Stimulated activated CD8-positive, alpha-beta memory T cell treated with anti-CD3 and anti-CD28 coated beads, Interleukin-12 subunit alpha, Interleukin-12 subunit beta, amount 100 ng/mL, for 1 hour (primary cell): ENCODE results near the gene VPS50.
"Not testable (repeated sequence)": the region's sequence is repeated elsewhere in the genome, so short reads cannot be mapped to it uniquely, and the experiment has no call there.

Experiments used
- DNase-seq: peaks from one replicate; pipeline ENCODE4 v3.0.0-alpha.2; 2020; ENCODE audit warnings: low read depth

Gene VPS50

GRCh38 chr7:93242106-93242505 lies 9.9 kb downstream of the VPS50 start:
- DNase-seq = no peak

GRCh38 chr7:93245525-93246432 lies 13.6 kb downstream of the VPS50 start:
- no peak for DNase-seq

- DNase-seq = no peak
Measured at GRCh38 chr7:93249491-93250148, 17.5 kb downstream of the VPS50 start.

DNA sequence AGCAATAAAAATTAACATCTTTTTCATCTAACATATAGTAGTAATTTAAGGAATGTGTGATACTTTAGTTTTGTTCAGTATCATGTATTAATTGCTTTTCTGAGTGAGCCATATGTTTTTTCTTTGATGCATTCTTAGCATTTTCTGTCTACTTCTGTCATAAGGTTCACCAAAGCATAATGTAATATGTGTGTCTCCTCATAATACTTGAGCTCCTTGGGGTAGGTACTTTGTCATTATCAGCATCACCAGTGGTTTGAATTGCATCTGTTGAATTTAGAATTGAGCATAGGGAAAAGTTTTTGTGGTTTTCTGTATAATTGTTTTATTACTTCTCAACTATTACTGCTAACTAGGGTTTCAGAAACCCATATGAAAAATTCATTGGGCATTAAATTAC lies 26.5 kb downstream of the VPS50 start:
- DNase-seq = no peak

- DNase-seq = no peak
Measured at GRCh38 chr7:93262535-93262934, 30.4 kb downstream of the VPS50 start.

DNA sequence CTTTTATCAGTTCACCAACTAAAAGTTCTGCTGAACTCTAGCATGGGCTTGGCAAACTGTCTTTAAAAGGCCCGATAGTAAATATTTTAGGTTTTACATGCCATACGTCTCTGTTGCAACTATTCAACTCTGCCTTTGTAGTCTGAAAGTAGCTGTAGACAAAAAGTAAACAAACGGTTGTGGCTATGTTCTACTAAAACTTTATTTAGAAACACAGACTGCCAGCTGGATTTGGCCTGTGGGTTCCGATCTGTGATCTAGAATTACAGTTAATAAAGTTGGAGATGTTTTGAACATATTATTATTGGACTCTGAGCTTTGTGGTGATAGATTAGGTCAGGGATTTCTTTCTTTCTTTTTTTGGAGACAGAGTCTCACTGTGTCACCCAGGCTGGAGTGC lies 33.1 kb downstream of the VPS50 start:
- no peak for DNase-seq

DNA sequence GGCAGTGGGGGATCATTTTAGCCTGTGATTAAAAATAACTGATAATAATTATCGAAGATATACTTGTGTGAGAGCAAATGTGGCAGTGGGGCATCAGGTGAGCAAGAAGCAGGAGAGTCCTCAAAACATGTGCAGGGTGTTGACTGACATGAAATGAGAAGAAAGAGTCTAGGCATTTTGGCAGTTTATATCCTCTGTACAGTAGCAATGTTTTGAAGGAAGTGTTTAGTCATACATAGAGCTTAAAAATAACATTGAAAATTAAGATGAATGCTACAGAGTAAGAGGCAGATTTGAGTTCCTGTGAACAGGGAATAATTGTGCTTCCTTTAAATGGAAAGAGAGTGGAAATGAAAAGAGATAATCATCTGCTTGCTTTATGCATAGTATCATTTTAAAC lies 47.4 kb downstream of the VPS50 start:
- DNase-seq = no peak

- DNase-seq = no peak
Measured at GRCh38 chr7:93284908-93285307, 52.7 kb downstream of the VPS50 start.

- DNase-seq = no peak
Measured at GRCh38 chr7:93293229-93293628, 61.1 kb downstream of the VPS50 start.

GRCh38 chr7:93298206-93298605 lies 66.0 kb downstream of the VPS50 start:
- DNase-seq = no peak

DNA sequence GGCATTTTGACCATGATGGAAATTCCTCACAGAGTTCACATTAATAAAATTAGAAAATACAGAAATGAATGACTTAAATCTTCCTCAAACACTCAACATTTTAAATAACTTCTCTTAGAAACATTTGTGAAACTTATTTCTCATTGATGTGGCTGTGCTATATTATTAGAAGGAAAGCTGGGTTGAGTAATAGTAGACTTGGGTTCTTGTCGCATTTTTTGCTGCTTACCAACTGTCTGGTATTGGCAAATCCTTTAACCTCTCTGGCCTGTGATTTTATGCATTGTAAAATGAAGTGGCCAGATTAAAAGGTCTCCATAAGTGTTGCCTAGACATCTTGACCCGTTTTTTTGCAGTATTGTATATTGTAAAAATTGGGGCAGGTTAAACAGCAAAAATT lies 66.5 kb downstream of the VPS50 start:
- no peak for DNase-seq

- DNase-seq = no peak
Measured at GRCh38 chr7:93301736-93302135, 69.6 kb downstream of the VPS50 start.

DNA sequence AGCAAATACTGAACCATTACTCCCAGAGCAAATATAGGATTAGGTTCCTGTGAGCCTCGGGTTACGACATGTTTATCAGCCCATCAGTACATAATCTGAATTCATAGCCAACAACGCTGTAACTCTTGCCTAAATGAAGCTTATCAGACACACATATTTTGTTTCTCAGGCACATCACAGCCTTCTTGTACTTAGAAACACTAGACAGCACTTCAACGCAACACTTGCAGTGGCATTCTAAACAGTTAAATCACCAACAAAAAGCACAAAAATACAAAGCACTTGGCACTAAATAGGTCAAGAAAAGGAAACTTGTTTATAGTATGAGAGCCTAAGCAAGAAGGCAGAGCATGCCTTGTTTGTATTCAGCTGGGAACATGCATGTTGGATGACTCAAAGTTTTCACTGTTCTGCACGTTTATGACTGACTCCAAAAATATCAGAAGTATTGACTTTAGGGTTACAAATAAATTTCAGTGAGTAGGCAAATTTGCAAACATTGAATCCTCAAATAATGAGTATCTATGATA lies 75.0 kb downstream of the VPS50 start:
- no peak for DNase-seq

- no peak for DNase-seq
Measured at GRCh38 chr7:93307943-93308342, 75.8 kb downstream of the VPS50 start.

- no peak for DNase-seq
Measured at GRCh38 chr7:93310346-93310745, 78.2 kb downstream of the VPS50 start.

DNA sequence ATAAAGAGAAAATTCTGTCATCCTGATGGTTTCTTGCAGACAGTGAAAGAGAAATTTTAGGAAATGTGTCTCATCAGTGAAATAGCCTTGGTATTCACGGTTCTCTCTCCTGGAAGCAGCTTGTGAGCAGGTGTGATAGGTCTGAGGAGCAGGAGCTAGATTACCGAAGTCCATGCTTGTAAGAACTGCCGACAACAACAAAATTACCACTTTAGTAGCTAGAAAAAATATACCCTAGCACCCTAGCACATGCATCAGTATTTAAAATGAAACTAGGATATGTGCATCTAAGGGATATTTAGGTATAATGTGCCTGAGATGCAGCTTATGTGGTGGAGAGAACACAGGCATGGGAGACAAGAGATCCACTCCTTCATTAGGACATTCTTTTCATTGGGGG lies 82.3 kb downstream of the VPS50 start:
- no peak for DNase-seq

- no peak for DNase-seq
Measured at GRCh38 chr7:93315896-93316295, 83.7 kb downstream of the VPS50 start.

DNA sequence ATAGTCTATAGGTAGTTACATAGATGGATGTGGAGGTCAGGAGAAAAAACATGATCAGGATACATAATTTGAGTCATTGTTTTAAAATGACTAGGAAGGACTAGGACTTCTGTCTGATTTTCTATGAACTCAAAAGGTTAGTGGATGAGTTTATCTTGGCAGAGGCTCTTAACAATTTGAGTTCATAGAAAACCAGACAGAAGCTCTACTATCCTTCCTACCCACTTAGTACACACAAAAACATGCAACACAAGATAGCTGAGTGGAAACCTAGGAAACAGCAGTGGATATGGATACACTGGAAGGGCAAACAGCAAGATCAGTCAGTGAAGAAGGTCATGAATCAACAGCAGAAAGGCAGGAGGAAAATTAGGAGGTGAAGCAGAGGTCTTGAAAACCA lies 84.6 kb downstream of the VPS50 start:
- DNase-seq = no peak

- no peak for DNase-seq
Measured at GRCh38 chr7:93320887-93321286, 88.7 kb downstream of the VPS50 start.

DNA sequence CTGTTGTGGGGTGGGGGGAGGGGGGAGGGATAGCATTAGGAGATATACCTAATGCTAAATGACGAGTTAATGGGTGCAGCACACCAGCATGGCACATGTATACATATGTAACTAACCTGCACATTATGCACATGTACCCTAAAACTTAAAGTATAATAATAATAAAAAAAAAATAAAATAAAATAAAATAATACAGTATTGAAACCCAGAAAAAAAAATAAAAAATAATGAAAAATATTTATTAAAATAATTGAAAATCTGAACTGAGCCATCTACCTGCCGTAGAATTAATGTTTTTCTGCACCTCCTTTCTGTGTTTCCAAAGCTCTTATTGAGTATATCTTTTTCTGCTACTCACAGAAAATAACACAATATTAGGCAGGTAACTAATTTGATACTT lies 94.1 kb downstream of the VPS50 start:
- not testable (repeated sequence) for DNase-seq

GRCh38 chr7:93327006-93327633 lies 95.0 kb downstream of the VPS50 start:
- DNase-seq = no peak

DNA sequence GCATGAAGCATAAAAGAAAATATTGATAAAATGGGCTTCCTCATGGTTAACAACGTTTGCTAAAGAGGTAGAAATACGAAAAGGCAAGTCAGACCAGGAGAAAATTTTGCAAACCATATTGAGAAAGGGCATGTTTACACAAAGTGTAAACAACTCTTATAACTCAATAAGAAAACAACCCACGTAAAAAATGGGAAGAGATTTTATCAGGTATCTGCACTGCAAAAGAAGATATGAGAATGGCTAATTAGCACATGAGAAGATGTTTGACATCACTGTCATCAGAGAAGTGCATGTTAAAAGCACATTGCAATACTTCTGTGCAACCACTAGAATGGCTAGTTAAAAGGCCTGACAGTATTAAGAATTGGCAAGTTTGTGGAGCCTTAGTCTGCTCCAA lies 99.5 kb downstream of the VPS50 start:
- no peak for DNase-seq

GRCh38 chr7:93332172-93332571 lies 100.0 kb downstream of the VPS50 start:
- DNase-seq = no peak
